GM18867 (cell line): ENCODE data around the gene SLIT3.
"Not testable (repeated sequence)": the region's sequence is repeated elsewhere in the genome, so short reads cannot be mapped to it uniquely, and the experiment has no call there.

ENCODE experiments used
- ATAC-seq: cut with Tn5 transposase; IDR thresholded peaks from one replicate; pipeline ENCODE4 v1.9.1; 2021; ENCODE audit warnings: mild to moderate bottlenecking, moderate library complexity; ENCODE audit not compliant: unreplicated experiment

The SLIT3 gene

DNA sequence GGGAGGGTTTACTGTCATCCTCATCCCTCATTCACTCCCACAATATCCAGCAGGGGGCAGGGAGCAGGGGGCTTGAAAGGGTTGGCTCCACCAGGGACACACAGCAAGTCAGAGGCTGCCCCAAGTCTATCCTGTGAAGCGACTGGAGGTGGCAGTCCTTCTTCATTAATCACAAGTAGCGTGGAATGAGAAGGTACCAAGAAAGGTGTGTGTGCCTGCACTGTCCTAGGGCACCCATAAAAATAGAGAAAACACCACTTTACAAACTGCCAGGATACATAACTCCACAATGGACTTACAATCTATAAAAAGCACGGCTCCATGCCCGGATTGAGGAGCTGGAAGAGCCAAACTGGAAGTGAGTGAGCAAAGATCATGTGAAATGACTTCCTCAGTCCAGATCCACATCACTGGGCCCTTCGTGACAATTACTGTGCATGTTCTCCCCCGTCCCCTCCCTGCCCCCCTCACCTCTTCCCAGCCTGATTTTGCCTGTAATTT lies 183.9 kb downstream of the SLIT3 start:
- ATAC-seq, result no peak

DNA sequence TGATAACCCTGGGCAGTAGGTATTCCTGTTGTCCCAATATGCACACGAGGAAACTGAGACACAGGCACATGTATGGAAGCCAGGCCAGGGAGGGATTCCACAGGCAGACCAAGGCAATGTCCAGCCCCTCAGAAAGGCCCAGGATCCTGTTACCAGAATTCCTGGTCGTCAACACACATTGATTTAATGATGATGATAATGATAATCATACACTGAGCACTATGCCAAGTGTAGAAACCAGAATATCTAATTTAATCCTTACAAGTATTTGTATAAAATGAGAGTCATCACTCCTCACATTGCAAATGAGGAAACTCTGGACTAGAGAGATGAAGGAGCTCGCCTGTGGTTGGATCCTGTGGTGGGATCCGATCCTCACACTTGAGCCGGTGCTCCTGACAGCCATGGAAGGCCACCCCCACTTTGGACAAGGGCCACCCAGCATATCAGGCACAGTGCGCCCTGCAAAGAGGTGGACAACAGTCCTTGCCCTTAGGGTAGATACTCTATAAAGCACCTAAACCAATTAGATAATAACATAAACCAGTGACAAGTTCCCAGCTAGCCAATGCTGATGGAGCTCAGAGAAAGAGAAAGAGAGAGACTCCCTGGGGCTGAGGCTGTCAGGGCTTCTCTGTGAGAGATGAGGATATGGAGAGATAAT lies 185.3 kb downstream of the SLIT3 start:
- ATAC-seq, result no peak

DNA sequence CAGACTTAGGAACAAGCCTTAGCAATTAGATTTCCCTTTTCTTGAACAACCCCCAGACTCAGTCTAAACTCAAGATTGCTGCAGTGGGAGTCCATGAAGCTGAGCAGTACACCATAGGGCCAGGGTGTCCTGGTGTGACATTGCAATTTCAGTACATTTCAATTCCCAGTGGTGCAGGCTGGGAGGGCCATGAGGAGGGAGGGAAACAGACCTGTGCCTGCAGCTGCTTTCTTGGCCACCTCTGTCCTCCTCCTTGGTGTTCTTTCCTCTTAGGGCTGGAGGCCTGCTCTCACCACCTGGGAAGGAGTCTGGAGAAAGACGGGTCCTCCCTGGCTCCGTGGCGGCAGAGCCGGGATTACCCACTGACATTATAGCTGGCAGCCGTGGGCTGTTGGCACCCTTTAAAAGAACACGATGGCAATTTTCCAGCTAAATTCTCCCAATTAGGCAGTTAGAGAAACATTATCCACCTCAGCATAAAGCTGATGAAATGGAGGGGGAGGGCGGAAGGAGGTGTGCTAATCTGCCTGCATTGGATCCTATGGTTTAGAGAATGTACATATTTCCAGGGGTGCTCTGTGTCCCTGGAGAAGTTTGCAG lies 186.4 kb downstream of the SLIT3 start:
- no peak for ATAC-seq

DNA sequence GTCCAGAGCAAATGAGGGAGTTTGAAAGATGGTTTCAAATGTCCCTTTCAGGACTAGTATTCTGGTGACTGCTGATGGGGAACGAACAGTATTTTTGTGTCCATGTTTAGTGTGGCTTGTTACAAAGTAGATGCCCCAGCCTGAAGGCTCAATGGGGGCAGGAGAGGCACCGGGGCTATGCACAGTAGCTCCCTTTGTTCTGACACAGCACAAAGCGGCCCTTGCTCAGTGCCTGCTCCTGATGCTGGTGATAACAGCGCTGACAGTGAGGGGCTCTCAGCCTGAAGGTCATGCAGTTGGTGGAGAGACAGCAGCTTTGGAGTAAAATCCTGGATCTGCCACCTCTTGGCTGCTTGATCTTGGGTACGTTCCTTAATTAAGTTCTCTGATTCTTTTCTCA lies 188.9 kb downstream of the SLIT3 start:
- no peak for ATAC-seq

DNA sequence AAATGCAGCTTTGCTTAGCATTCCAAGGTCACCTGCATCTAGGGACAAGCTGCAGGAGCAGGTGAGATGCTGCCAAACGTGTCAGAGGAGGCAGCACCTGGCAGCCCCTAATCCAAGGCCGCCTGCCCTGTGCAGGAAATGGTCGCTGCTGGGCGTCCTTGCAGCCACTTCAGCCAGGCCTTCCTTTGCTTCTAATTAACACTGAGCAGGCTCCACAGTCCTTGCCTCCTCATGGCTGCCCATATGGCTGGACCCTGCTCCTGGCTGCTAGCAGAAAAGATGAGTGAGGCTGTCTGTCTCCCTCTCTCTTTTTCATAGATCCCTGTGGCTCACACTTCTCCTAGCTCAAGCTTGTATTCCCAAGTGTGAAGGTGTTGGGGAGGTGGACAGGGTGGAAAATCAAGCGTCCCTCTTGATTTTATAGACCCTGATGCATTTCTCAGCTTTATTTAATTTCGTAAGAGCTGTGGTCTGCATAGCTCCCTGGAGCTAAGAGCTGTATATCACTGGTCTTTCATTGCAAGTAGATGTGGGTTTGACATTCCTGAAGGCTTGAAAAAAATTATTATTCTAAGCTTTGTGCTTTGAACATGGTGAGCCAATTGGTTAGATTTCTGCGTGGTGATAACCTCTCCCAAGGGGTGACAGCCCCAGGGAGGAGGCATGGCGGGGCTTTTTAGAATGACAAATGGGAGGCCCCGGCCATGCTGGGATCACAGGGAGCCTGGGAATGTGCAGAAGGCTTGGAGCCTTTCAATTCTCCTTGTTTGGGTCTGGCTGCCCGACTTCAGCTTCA lies 193.8 kb downstream of the SLIT3 start:
- ATAC-seq, result no peak

DNA sequence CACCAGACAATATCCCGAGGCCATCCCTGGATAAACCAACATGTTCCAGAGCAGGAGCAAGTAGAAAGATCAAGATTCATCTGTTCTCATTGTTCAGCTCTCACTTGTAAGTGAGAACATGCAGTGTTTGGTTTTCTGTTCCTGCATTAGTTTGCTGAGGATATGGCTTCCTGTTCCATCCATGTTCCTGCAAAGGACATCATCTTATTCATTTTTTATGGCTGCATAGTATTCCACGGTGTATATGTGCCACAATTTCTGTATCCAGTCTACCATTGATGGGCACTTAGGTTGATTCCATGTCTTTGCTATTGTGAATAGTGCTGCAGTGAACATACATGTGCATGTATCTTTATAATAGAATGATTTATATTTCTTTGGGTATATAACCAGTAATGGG lies 195.4 kb downstream of the SLIT3 start:
- not testable (repeated sequence) for ATAC-seq

DNA sequence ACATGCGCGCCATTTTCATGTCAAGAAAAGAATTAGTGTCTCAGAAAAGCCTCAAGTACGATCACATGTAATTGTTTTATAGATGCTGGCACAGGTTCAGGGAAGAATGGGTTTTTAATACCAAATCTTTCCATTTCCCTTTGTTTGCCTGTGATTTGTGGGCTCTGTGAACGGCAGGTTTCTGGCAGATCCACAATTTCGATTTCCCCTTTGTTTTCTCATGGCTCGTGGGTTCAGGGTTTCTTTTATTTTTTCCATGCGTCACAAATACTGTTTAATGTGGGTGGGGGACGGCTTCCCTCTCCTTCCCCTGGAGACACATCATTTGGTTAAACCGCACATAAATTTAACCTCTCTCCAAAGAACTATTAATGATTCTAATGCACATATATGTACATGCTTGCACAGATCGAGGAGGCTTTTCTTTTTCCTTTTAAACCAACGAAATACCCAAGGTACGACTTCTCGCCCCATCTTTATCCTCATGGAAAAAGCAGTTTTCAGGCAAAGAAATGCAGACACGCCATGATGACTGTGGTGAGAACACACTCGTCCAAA lies 195.9 kb downstream of the SLIT3 start:
- ATAC-seq, result no peak

DNA sequence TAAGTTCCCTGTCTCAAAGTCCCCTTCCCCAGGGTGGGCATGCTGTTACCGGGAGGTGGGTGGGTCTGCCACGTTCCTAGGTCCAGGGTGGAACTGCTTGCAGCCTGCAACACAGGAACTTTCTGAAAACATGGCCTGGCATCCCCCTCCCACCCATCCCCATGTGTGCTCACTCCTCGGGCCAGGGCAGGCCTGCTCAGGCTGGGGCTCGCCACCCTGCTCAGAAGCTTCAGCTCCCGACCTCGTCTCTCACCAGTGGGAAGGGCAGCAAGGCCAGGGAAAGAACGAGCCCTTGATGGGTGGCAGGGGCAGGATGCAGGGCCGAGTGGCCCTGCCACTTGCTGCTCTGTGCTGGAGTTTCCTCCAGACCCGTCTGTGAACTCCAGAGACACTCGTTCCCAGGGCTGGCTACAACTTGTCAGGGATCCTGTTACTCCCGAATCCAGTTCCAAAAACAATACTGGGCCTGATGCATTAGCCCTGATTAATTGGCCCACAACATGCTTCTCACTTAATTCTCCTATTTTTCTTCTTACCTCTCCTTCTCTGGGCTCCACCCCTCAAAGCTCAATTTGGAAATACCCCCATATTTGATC lies 197.3 kb downstream of the SLIT3 start:
- ATAC-seq, result no peak

DNA sequence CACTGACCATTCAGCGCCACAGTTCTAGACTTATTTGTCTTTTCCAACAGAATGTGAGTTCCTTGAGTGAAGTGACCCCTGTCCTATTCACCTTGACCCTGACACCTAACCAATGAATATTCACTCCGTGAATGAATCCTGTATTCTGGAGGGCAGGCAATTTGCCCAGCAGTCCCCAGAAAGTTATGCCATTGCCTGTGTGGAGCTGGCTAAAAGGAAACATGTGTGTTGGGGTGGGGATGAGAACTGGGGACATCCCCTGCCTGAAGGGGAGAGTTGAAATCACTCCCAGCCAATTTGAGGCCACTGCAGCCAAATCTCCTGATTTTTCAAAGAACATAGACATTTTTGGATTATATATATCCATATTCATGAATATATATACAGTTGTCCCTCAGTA lies 199.0 kb downstream of the SLIT3 start:
- ATAC-seq, result no peak

DNA sequence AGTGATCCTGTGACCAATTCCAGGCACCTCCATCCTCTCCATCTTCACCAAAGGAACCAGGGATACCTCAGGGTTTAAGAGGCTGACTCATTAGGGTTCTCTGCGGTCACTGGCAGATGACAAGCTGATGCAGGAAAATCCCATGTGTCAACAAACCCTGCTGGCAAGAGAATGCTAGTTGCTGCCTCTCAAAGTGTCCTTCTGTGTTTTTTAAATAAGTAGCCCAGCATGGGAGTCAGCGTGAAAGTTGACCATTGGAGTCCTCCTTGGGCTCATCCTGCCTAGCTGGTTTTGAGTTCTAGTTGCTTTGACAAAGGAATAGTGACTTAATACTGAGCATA lies 200.2 kb downstream of the SLIT3 start:
- ATAC-seq, result no peak

DNA sequence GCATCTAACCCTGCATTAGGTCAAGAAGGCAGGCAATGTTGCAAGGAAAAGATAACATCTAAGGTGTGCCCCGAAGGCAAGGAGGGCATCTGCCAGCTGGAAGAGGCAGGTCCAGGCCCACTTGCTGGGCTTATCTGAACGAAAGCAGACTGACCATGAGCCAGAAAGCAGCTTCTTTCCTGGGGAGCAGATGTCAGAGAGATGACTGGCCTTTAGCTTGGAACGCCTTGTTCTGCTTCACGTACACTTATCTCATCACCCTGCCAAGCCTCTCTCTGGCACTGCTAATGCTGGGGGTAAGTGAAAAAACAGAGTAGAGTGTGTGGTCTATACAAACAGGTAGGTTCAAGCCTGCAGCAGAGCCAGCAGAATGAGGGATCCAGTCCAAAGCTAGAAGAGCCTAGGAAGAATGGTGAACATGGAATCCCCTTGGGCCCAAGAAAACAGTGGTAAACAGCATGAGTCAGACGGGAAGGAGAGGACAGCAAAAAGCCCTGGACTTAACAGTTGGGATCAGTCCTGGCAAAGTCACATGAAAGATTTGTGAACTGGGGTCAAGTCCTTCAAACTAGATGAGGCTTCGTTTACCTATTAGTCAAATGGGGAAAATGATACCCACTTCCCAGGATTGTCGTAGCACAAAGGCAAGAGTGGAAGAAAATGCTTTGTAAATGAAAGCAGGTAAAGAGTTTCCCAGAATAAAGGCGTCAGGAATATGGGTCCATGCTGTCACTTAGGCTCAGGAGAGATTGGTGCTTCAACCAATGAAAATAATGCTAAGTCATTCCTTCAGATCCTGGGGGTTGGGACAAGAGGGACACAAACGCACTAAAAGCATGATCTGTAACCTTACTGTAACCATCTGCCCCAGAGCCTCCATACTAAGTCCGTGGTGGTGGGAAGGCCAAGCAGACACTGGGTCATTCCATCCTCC lies 200.9 kb downstream of the SLIT3 start:
- no peak for ATAC-seq

DNA sequence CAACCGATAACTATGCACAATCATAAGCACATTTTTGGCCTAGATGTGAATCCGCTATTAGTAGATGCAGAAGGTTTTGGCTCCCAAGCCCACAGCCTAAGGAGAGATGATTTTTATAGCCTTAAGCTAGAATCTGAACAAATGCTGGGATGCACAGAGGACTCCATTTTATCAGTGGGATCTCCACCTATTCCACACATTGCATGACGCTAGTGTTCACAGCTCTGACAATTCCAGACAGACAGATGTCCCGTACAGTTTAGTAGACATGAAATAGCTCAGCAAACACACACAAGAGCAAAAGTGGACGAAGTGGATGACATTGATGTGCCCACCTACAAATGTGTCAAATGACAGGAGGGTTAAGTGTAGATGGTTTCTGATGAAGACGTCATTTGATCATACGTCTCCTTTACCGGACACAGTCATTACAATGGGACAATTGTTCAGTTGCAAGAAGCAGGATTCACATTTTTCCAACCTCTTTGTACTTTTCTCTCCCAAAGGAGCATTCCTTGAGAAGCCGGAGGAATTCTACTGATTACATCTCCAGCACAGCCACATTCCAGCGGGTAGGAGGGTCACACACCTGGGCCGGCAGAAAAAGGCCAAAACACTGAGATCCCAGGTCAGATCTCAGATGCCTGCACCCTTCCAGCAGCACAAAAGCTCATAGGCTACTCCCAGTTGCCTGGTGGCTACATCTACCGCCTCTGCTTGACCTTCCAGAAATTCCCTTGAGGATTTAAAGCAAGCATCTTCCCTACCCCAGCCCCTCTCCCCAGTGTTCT lies 202.4 kb downstream of the SLIT3 start:
- ATAC-seq, result no peak

DNA sequence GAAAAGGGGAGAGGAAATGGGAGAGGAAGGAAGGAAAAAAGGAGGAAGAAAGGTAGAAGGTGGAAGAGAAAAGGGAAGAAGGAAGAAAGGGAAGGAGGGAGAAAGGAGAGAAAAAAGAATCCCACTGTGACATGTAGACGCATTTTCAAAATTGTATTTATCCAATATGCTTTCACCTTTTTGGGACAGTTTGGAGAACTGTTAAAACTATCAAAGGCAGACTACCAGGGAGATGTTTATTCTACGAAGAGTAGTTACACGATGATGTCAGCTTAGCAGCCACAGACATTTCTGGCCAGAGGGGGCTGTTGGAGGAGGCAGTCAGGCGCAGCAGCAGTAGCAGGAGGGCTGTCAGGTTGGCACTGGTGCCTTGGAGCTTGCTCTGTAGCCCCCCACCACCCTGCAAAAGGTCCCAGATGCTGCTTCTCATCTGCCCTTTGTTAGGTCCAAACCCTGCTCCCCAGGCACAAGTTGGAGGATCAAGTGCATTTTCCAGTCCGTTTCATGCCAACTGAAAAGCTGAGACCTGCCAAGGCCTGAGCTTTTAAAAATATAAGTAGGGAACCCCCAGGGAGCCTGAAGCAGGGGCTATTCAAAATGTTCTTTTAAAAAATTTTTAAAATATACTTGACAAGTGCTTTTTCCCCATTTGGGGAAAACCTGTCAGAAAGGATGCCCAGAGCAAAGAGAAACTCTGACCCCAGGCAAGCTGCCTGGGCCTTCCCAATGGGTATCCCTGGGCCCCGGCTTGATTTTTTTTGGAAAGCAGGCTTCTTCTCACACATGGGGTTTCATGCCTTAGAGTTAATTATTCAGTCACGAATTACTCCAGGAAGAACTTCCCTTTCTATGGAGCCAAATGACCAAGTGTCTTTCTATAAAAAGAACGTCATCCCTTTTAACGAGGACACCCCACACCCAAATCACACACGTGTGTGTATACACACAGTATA lies 203.3 kb downstream of the SLIT3 start:
- ATAC-seq, result no peak

DNA sequence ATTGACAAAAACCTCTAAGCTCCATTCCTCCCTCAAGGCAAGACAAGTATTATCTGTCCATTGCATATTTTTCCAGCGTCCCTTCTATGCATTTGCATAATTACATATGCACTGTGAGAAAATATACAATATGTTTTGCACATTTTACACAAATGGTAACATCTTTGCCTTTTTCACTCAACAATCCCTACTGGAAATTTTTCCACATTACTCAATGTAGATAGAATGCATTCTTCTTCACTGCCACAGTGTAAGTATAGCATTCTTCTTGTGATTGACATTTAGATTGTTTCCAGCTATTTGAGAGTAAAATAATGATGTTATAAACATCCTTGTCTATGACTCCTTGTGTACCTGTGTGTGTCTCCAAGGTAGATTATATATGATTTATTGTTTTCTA lies 205.0 kb downstream of the SLIT3 start:
- ATAC-seq, result no peak

DNA sequence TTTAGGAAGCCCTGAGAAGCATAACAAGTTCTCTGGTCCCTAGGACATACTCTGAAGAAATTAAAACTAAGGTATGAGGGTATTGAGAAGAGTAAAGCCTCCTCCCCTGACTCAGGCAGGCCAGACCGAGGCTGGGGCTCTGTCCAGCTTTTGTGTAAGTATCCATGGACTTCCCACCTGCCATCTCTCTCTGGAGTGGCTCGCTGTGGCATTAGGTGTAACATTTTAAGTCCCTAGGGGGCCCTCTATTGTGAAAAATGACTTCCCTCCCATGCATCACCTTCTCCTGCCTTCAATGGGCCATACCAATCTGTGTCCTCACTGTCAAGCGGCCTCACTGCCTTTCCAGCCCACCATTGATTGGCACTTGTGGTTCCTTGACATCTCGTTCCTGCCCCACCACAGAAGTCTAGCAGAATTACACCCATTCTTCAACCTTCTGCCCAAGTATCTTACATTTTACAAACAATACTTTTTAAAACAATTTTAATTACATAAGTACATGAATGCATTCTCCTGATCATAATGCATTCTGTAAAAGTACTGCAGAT lies 205.5 kb downstream of the SLIT3 start:
- no peak for ATAC-seq

DNA sequence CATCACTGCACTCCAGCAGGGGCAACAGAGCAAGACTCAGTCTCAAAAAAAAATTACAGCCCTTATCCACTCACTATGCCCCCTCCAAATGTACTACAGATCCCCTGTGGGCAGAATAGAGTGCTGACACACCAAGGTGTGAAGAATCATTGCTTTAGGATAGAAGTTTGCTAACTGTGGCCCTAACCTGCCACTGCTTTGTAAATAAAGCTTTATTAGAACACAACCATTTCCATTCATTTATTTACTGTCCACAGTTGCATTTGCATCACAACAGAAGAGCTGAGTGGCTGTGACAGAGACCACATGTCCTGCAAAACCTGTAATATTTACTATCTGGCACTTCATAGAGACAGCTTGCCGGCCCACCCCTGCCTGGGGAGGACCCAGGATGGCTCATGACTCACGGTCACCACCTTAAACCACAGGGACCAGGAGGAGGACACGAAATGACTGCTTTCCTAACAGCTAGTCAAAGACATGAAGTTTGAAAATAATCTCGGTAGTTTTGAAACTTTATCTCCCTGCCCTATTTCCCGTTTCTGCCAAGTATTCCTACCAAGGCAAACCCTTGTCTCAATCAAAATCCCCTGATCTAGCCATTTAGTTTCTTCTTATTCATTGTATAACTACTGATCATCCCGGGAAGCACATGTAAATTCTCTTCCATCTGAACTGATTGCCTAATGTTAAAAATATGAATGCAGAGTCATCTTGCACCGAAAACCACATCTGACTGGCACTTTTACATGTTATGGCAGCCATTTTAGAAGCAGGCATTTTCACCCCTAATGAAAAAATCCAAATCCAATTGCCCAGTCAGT lies 206.1 kb downstream of the SLIT3 start:
- no peak for ATAC-seq

DNA sequence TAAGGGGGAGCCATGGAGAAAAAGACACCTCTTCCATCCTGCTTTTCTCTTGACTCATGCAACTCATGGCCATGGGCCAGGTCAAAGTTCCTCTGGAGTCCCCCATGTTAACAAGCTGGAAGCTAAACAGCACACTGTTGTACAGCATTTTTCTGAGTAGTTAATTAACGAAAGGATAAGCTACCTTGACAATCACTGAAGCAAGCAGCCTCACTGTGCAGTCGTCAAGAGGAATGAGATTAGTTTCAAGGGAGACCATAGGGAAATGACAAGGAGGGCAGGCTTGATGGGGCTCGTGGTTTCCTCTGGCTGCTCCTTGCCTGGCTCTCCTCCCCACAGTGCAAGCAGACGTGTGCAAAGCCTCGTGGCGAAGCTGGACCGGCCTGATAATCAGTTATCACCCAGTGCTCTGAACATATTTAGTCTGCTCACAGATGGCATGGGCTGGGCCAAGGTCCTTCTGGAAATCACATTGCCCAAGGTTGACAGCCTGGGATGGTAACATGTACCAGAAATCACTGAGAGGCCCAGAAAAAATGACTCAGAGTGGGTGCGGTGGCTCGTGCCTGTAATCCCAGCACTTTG lies 209.5 kb downstream of the SLIT3 start:
- ATAC-seq, result no peak
